ENCODE measurements around the gene CHST2. TPM values are rescaled to one million over a fixed set of nuclear protein-coding genes. Genes with fewer than 3 reads are reported as not detected.

CHST2 gene
- total RNA-seq, 1 donor from 2014 or later = 17.5 TPM

GRCh38 chr3:143084856-143085731 lies 34.5 kb upstream of the CHST2 start:
- H3K9me3 Mint-ChIP-seq = no peaks in the 10 kb centered on the region
- H3K4me1 Mint-ChIP-seq (ENCODE audit: unreplicated experiment) = peaks cover 4% of the 10 kb centered on the region
- no peaks in the 10 kb centered on the region for H3K27me3 Mint-ChIP-seq
- no peak for DNase-seq (ENCODE audit: extremely low spot score, unreplicated experiment)
- no peaks in the 10 kb centered on the region for H3K36me3 Mint-ChIP-seq
- TF ChIP-seq CTCF (conservative IDR thresholded peaks at IDR 0.05) = no peak
- no peak overlapping the region for H3K27ac Mint-ChIP-seq
- H3K4me3 Mint-ChIP-seq = no peak overlapping the region

GRCh38 chr3:143088835-143089234 lies 30.7 kb upstream of the CHST2 start:
- TF ChIP-seq CTCF (conservative IDR thresholded peaks at IDR 0.05) = no peak
- no peaks in the 10 kb centered on the region for H3K36me3 Mint-ChIP-seq
- no peak for DNase-seq (ENCODE audit: extremely low spot score, unreplicated experiment)
- no peak overlapping the region for H3K4me3 Mint-ChIP-seq
- no peaks in the 10 kb centered on the region for H3K9me3 Mint-ChIP-seq
- peaks cover 4% of the 10 kb centered on the region for H3K4me1 Mint-ChIP-seq (ENCODE audit: unreplicated experiment)
- H3K27me3 Mint-ChIP-seq = peaks cover 3% of the 10 kb centered on the region
- H3K27ac Mint-ChIP-seq = no peak overlapping the region

GRCh38 chr3:143089965-143090364 lies 29.6 kb upstream of the CHST2 start:
- DNase-seq (ENCODE audit: extremely low spot score, unreplicated experiment) = no peak
- Mint-ChIP-seq H3K36me3 (no peaks in the 10 kb centered on the region), H3K27ac (no peak overlapping the region), H3K4me1 (ENCODE audit: unreplicated experiment) (peaks cover 4% of the 10 kb centered on the region), H3K4me3 (no peak overlapping the region), H3K9me3 (no peaks in the 10 kb centered on the region), H3K27me3 (peaks cover 3% of the 10 kb centered on the region)
- no peak for TF ChIP-seq CTCF (conservative IDR thresholded peaks at IDR 0.05)

GRCh38 chr3:143090486-143090885 lies 29.1 kb upstream of the CHST2 start:
- Mint-ChIP-seq H3K9me3 (no peaks in the 10 kb centered on the region), H3K4me3 (no peak overlapping the region), H3K4me1 (ENCODE audit: unreplicated experiment) (peaks cover 4% of the 10 kb centered on the region), H3K27me3 (peaks cover 3% of the 10 kb centered on the region), H3K27ac (no peak overlapping the region), H3K36me3 (no peaks in the 10 kb centered on the region)
- no peak for DNase-seq (ENCODE audit: extremely low spot score, unreplicated experiment)
- TF ChIP-seq CTCF (conservative IDR thresholded peaks at IDR 0.05) = no peak

- Mint-ChIP-seq H3K9me3 (no peaks in the 10 kb centered on the region), H3K4me3 (no peak overlapping the region), H3K4me1 (ENCODE audit: unreplicated experiment) (peaks cover 4% of the 10 kb centered on the region), H3K27ac (no peak overlapping the region), H3K27me3 (peaks cover 3% of the 10 kb centered on the region), H3K36me3 (no peaks in the 10 kb centered on the region)
- DNase-seq (ENCODE audit: extremely low spot score, unreplicated experiment) = no peak
- TF ChIP-seq CTCF (conservative IDR thresholded peaks at IDR 0.05) = no peak
Observed at GRCh38 chr3:143090976-143091837, 28.4 kb upstream of the CHST2 start.

All from type B pancreatic cell (in vitro differentiated cells).